ENCODE results near the gene SIGLEC10. TPM values are rescaled to one million over a fixed set of nuclear protein-coding genes. Genes with fewer than 3 reads are reported as not detected.
A peak's percentile ranks its signal among the peaks of the same experiment; 100 is the strongest.

The SIGLEC10 gene
- total and polyA plus RNA-seq, 9 of the 15 experiments (the other 6 are each of a cell fraction or from before 2014, with no cell fraction given): 0.10 to 1.8 (median 0.82) TPM

DNA sequence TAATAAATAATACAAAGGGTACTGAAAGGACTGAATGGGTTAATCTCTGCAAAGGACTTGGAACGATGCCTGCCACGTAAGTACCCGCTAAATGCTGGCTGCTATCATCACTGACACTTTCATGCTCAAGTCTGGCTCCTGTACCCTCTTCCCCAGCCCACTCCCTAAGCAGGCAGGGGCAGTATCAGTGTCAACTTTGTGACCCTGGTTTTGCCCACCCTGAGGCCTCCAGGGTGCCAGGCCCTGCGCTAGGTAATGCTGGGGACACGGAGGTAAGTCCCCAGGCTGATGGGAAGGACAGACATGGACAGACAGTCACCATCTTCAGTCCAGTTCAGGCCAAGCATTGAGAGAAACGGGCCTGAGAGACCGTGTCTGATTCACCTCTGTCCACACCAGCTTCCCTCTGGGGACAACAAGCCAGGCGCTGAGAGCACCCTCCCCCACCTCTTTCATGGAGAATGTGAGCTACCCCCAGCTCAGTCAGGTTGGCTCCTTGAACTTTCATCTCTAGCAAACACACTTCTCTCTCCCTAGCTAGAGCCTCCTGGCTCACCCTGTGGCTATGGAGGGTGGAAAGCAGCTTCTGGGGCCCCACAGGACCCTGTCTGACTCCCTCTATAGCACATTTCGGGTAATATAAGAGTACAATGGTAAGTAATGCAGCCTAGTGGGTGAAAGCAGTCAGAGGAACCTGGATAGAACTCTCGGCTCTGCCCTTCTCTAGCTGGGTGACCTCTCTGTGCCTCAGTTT is 52.1 kb downstream of the SIGLEC10 start (continued):
- TF ChIP-seq, protein P1, sequence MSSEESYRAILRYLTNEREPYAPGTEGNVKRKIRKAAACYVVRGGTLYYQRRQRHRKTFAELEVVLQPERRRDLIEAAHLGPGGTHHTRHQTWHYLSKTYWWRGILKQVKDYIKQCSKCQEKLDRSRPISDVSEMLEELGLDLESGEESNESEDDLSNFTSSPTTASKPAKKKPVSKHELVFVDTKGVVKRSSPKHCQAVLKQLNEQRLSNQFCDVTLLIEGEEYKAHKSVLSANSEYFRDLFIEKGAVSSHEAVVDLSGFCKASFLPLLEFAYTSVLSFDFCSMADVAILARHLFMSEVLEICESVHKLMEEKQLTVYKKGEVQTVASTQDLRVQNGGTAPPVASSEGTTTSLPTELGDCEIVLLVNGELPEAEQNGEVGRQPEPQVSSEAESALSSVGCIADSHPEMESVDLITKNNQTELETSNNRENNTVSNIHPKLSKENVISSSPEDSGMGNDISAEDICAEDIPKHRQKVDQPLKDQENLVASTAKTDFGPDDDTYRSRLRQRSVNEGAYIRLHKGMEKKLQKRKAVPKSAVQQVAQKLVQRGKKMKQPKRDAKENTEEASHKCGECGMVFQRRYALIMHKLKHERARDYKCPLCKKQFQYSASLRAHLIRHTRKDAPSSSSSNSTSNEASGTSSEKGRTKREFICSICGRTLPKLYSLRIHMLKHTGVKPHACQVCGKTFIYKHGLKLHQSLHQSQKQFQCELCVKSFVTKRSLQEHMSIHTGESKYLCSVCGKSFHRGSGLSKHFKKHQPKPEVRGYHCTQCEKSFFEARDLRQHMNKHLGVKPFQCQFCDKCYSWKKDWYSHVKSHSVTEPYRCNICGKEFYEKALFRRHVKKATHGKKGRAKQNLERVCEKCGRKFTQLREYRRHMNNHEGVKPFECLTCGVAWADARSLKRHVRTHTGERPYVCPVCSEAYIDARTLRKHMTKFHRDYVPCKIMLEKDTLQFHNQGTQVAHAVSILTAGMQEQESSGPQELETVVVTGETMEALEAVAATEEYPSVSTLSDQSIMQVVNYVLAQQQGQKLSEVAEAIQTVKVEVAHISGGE (CRISPR knock-in tag; IDR thresholded peaks at IDR 0.05): no peak
- TF ChIP-seq, protein P2, sequence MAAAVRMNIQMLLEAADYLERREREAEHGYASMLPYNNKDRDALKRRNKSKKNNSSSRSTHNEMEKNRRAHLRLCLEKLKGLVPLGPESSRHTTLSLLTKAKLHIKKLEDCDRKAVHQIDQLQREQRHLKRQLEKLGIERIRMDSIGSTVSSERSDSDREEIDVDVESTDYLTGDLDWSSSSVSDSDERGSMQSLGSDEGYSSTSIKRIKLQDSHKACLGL (CRISPR knock-in tag; IDR thresholded peaks at IDR 0.05; ENCODE audit: borderline replicate concordance, poor library complexity, severe bottlenecking): no peak
- TF ChIP-seq TARDBP (IDR thresholded peaks at IDR 0.05) (no peak), ADNP (tag; IDR thresholded peaks at IDR 0.05) (no peak), COPS2 (conservative IDR thresholded peaks at IDR 0.05) (no peak), MED1 (CRISPR knock-in tag; IDR thresholded peaks at IDR 0.05; ENCODE audit: borderline replicate concordance) (no peak), CBX1 (IDR thresholded peaks at IDR 0.05; ENCODE audit: low read depth) (no peak), ZNF696 (CRISPR knock-in tag; conservative IDR thresholded peaks at IDR 0.05) (no peak), ZNF507 (tag; conservative IDR thresholded peaks at IDR 0.05) (no peak), MEF2A (IDR thresholded peaks at IDR 0.05; ENCODE audit: control insufficient read depth, low read depth, low read length) (no peak), TAL1 (IDR thresholded peaks at IDR 0.05) (no peak), BRCA1 (IDR thresholded peaks at IDR 0.05) (no peak), BRCA1 (CRISPR knock-in tag; IDR thresholded peaks at IDR 0.05) (no peak), ZNF436 (CRISPR knock-in tag; IDR thresholded peaks at IDR 0.05) (no peak), ATF1 (CRISPR knock-in tag; IDR thresholded peaks at IDR 0.05) (no peak), ATF1 (tag; IDR thresholded peaks at IDR 0.05) (peak; percentile 9; the same call in 1 of the 2 replicates), NFIX (CRISPR knock-in tag; IDR thresholded peaks at IDR 0.05; ENCODE audit: low read depth) (no peak), TEAD4 (IDR thresholded peaks at IDR 0.05; ENCODE audit: low read length) (no peak), TEAD4 (CRISPR knock-in tag; IDR thresholded peaks at IDR 0.05; ENCODE audit: borderline replicate concordance) (no peak), NCOA2 (IDR thresholded peaks at IDR 0.05; ENCODE audit: partially characterized antibody in 2 of 2) (no peak), HNRNPLL (IDR thresholded peaks at IDR 0.05; ENCODE audit: low read depth, low read length, poor library complexity, severe bottlenecking) (no peak)
- TF ChIP-seq, protein P3, sequence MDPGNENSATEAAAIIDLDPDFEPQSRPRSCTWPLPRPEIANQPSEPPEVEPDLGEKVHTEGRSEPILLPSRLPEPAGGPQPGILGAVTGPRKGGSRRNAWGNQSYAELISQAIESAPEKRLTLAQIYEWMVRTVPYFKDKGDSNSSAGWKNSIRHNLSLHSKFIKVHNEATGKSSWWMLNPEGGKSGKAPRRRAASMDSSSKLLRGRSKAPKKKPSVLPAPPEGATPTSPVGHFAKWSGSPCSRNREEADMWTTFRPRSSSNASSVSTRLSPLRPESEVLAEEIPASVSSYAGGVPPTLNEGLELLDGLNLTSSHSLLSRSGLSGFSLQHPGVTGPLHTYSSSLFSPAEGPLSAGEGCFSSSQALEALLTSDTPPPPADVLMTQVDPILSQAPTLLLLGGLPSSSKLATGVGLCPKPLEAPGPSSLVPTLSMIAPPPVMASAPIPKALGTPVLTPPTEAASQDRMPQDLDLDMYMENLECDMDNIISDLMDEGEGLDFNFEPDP (CRISPR knock-in tag; IDR thresholded peaks at IDR 0.05): no peak
- TF ChIP-seq, protein P4, sequence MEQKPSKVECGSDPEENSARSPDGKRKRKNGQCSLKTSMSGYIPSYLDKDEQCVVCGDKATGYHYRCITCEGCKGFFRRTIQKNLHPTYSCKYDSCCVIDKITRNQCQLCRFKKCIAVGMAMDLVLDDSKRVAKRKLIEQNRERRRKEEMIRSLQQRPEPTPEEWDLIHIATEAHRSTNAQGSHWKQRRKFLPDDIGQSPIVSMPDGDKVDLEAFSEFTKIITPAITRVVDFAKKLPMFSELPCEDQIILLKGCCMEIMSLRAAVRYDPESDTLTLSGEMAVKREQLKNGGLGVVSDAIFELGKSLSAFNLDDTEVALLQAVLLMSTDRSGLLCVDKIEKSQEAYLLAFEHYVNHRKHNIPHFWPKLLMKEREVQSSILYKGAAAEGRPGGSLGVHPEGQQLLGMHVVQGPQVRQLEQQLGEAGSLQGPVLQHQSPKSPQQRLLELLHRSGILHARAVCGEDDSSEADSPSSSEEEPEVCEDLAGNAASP (IDR thresholded peaks at IDR 0.05): no peak

All from K562 (cell line).